NCI-H1417 treated with DMSO at 0.1 percent for 48 hours (cell line): Measurements from ENCODE around the gene C10orf143.
"Not testable (repeated sequence)": the region's sequence is repeated elsewhere in the genome, so short reads cannot be mapped to it uniquely, and the experiment has no call there.

Experiments used
- DNase-seq: peaks from one replicate; lab custom pipeline; 2025; lab: John Stamatoyannopoulos, UW

C10orf143 gene

DNA sequence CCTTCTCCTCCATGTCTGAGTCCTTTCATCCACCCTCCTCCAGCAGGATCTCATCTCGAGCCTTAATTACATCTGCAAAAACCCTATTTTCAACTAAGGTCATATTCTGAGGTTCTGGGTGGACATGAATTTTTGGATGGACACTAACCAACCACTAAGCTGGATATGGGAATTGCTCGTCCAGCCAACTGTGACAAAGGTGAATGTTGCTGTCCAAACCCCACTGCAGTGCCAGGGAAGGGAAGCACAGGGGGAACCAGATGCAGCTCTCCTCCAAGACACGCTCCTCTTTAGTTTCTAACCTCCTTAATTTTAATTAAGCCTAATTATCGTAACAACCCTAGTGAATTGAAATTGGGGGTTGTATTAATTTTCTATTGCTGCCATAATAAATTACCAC is 81.4 kb downstream of the C10orf143 start:
- no peak for DNase-seq

- DNase-seq, result no peak
These were observed 82.2 kb downstream of the C10orf143 start for GRCh38 chr10:130028465-130028819.

DNA sequence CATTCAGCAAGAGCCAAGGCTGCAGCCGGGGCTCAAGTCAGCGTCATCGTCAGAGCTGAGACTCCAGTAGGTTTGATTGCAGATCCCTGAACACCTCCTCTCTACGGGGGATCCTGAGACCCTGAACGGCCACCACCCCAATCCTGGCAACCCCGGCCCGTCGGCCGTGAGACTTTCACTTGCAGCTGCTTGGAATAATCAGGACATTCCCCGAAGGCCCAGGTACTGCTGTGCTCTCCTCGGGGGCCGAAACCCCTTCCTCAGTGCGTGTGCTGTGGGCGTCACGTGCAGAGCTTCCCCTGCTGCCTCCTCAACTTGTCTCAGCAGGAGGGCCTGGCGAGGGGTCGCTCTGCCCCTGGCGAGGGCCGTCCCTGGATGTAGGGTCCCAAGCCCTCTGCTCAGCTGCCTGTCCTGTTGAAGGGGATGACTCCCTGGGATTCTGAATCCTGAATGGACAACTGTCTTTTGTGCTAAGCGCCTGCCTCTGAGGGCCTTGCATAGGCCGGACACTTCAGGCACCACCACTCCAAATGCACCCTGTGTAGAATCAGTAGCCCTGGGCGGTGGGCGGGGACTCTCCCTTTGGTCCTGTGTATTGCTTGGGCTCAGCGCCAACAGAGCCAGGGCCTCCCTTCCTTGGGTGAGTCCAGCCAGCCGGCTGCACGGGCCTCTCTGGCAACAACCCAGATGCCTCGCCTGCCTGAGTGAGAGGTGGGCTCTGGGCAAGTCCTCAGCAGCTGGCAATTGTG is 82.7 kb downstream of the C10orf143 start:
- no peak for DNase-seq

GRCh38 chr10:130026670-130027456 is 83.8 kb downstream of the C10orf143 start:
- no peak for DNase-seq

DNA sequence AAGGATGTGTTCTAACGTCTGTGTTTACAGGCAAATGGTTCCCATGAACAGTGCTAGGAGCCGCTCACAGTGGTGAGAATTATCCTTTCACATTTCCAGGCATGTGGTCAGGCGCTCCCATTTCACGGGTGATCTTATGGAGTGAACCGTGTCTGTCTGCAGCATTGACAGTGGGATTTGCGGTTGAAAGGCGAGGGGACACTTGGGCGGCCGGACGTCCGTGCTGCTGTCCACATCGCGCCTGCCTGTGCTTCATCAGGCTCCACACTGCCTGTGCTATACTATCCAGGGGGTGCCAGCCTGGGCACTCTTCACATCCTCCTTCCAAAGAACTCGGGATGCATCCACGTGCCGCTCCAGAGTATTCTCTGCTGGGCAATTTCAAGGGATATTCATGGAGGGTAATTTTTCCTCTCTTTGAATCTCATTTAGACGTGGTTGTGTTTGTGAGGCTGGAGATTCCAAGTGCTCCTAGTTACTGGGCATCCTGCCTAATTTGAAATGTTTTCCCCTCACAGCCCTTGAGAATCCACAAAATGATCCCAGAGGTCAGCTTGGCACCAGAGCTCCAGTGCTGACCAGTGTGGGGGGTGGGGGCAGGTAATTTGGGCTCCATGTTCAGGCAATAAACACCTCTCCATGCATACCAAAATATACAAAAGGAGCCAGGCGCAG is 84.7 kb downstream of the C10orf143 start:
- DNase-seq, result no peak

GRCh38 chr10:130025326-130025725 is 85.3 kb downstream of the C10orf143 start:
- DNase-seq, result no peak

DNA sequence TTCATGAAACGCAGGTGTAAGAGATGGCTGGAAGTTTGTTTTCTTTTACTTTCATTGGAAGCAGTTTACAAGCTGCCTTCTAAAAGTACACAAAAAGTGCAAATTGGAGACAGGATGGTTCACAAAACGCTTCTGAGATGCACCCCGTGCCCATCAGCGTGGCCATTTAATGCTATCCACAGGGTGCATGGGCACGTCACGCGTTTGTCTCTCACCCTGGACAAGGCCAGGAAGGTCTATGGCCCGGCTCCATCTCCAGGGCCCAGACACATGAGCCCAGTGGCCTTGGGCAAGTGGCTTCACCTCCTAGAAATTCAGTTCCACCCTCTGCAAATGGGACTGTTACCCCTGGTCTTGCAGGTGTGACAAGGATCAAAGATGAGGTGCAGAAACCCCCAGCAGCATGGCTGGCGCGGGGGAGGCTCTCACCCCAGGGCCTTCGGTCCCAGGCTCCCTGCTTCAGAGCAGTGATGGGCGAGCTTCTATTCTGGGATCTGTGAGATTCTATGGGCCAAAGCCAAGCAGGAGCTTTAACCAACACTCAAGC is 85.8 kb downstream of the C10orf143 start:
- DNase-seq, result no peak

GRCh38 chr10:130024326-130024725 is 86.3 kb downstream of the C10orf143 start:
- DNase-seq, result not testable (repeated sequence)

- DNase-seq, result no peak
These were observed 87.0 kb downstream of the C10orf143 start for GRCh38 chr10:130023454-130024230.

- no peak for DNase-seq
These were observed 87.9 kb downstream of the C10orf143 start for GRCh38 chr10:130022511-130023299.

- no peak for DNase-seq
These were observed 88.5 kb downstream of the C10orf143 start for GRCh38 chr10:130022086-130022485.

GRCh38 chr10:130021383-130021950 is 89.2 kb downstream of the C10orf143 start:
- DNase-seq, result no peak

- DNase-seq, result no peak
These were observed 89.8 kb downstream of the C10orf143 start for GRCh38 chr10:130020651-130021382.

- DNase-seq, result no peak
These were observed 91.9 kb downstream of the C10orf143 start for GRCh38 chr10:130018730-130019185.

DNA sequence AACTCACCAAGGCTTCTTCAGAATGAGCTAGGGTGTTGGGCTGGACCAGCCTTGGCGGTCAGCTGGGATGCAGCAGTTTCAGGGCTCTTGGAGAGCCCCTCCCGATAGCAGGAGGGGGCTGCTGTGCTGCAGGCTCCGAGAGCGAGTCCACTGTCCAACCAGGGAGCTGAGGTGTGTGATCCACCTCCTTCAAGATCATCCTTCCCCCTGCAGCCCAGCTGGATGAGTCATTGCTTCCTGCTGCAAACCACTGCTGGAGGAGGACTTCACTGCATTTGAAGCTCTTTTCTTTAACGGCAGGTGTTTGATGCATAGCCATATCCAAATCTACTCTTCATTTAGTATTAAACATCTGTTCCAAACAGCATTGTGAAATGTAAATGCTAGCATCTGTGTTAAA is 92.4 kb downstream of the C10orf143 start:
- DNase-seq, result no peak

DNA sequence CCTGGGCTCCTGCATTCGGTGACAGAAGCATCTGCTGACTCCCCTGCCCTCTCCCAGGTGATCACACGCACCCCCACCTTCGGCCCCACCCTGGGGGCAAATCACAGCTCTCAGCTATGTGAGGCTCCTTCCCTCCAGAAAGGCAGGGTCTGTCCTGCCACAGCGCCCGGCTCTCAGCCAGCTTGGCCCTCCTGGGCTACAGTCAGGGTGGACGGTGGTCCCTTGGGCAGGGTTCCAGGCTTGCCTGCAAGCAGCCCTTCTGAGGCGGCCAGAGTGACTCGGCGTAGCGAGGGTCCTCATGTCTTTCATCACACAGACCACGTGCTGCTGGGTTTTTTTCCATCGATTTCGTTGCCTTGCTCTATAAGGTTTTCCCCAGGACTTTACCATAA is 93.0 kb downstream of the C10orf143 start:
- DNase-seq, result no peak

DNA sequence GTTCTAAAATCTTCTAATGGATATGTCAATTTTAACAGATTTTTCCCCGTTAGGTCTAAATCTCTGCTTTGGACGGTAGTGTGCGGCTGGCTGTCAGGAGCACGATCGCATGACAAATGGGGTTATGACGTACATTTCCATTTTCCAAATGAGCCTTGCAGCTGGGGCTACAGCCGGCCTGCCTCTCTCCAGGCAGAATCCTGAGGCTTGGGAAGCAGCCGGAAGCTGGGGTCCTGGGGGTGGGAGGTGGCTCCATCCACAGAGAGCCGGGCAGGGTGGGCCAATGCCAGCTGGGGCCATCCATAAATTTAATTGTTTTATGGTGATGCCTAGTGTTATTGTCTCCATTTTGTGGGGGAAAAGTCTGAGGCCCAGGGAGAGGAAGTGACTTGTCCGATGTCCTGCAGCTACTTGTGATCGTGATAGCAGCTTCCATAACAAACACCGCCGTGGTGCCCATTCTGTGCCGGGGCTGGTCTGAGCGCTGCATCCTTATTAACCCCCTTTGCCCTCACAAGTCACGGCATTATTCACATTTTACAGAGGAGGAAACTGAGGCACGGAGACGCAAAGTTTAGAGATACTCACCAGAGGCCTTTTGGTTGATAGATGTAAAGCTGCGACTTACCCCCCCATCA is 93.5 kb downstream of the C10orf143 start:
- no peak for DNase-seq

DNA sequence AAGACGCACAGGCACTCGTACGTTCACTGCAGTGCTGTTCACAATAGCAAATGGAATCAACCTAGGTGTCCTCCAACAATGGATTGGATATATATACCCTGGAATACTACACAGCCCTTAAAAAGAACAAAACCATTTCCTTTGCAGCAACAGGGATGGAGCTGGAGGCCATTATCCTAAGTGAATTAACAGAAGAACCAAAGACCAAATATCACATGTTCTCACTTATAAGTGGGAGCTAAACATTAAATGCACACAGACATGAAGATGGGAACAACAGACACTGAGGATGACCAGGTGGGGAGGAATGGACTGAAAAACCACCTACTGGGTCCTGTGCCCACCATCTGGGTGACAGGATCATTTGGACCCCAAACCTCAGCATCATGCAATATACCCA is 94.5 kb downstream of the C10orf143 start:
- DNase-seq, result no peak

DNA sequence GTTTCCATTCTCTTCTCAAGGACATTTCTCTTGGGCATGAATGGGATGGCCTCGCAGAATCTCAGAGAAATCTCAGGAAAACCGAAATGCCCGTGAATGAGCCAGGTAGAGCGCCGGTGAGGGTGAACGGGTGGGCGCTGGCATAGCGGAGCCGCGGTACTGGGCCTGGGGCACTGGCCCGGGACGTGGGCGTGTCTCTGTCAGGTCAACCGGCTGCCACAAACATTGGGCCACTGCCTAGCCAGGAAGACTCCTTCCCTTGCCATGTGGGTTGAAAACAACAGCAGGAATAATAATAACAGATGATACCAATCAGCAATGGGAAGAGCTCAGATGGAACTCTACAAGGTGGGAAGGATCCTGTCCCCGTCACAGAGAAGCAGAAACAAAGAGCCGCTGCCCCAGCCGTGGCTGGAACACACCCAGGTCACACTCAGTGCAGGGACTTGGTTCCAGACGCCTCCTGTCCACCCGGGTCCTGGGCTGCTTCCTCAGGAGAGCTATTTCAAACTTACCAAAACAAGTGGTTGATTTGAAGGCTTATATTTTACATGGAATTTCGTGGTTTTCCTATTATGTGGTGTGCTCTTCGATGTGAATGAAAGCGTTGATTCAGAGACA is 95.4 kb downstream of the C10orf143 start:
- no peak for DNase-seq
